IgD-negative memory B cell (primary cell): Measurements from ENCODE around the gene MISP. TPM values are rescaled to one million over a fixed set of nuclear protein-coding genes. Genes with fewer than 3 reads are reported as not detected.
"Not testable (repeated sequence)": the region's sequence is repeated elsewhere in the genome, so short reads cannot be mapped to it uniquely, and the experiment has no call there.

ENCODE experiments used
- H3K27ac Mint-ChIP-seq, 3 donors: one replicate each; pipeline ENCODE4 v1.8.0; 2020 to 2022; ENCODE audit warnings: mild to moderate bottlenecking in 3 of 3, mixed read lengths in 3 of 3, moderate library complexity in 1 of 3
- H3K27me3 Mint-ChIP-seq: one replicate; pipeline ENCODE4 v1.8.0; 2021; ENCODE audit warnings: mixed read lengths
- H3K36me3 Mint-ChIP-seq: one replicate; pipeline ENCODE4 v1.8.0; 2020; ENCODE audit warnings: mild to moderate bottlenecking, mixed read lengths
- H3K4me1 Mint-ChIP-seq, 3 donors: one replicate each; pipeline ENCODE4 v1.8.0; 2020 to 2022; ENCODE audit warnings: mixed read lengths in 3 of 3, mild to moderate bottlenecking in 1 of 3
- H3K4me3 Mint-ChIP-seq, 4 donors: one replicate each; pipeline ENCODE4 v1.8.0; 2020 to 2022; ENCODE audit warnings: mild to moderate bottlenecking in 4 of 4, mixed read lengths in 4 of 4, moderate library complexity in 3 of 4
- H3K9me3 Mint-ChIP-seq, 3 donors: one replicate each; pipeline ENCODE4 v1.8.0; 2020 to 2021; ENCODE audit warnings: mixed read lengths in 3 of 3, mild to moderate bottlenecking in 1 of 3
- polyA plus RNA-seq: library from polyadenylated mRNA; unstranded; fragments of 300-500 nt; fragmentation: Illumina TruSeq; gene quantifications from one replicate; pipeline ENCODE4 v1.2.3, GENCODE V29; 2021

The MISP gene
- polyA plus RNA-seq, 1 donor from 2014 or later: not detected

DNA sequence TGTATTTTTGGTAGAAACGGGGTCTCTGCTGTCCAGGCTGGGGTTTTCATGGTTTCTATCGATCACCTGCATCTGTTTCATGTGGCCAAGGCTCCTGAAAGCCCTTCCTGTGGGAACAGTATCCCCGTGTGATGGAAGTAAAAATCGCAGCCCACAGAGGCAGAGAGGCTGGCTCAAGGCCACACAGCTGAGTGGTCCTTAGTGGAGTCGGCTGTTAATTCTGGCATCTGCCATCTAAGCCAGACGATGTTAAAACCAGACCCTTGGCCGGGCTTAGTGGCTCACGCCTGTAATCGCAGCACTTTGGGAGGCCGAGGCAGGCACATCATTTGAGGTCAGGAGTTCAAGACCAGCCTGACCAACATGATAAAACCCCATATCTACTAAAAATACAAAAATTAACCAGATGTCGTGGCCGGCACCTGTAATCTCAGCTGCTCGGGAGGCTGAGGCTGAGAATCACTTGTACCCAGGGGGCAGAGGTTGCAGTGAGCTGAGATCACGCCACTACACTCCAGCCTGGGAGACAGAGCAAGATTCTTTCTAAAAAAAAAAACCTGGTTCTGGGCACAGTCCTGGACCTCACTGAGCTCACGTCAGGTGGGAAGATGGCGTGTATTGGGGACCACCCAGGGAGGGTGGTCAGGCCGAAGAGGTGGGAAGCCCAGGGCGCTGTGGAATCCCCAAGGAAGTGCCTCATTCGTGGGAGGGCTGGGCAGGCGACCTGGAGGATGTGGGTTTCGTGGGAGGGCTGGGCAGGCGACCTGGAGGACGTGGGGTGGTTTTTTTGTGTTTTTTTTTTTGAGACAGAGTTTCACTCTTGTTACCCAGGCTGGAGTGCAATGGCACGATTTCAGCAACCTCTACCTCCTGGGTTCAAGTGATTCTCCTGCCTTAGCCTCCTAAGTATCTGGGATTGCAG, 18.5 kb upstream of the MISP start:
- H3K27ac Mint-ChIP-seq: peak overlapping the region in 1 of 3 donors; percentile 46
- peaks cover 8% of the 10 kb centered on the region for H3K27me3 Mint-ChIP-seq
- H3K9me3 Mint-ChIP-seq: no peaks in the 10 kb centered on the region
- H3K4me3 Mint-ChIP-seq: peak overlapping the region in 1 of 4 donors; percentile 54
- peaks cover 2% of the 10 kb centered on the region for H3K36me3 Mint-ChIP-seq
- peaks cover 5 to 7% (median 5%) of the 10 kb centered on the region in 3 donors for H3K4me1 Mint-ChIP-seq

DNA sequence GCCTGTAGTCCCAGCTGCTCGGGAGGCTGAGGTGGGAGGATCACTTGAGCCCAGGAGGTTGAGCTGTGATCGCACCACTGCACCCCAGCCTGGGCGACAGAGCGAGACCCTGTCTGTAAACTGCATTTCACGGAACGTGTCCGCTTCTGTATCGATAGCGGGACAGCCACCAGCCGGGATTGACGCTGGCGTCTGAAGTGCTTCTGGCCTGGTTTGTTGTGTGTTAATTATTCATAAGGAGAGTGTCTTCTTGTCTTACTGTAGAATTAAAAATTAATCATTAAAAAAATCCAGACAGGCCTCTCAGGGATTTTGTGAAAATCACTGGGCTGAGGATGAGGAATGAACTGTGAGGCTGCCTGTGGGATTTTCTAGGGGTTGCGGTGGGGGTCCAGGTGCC, 16.2 kb upstream of the MISP start:
- peaks cover 9% of the 10 kb centered on the region for H3K27me3 Mint-ChIP-seq
- H3K4me3 Mint-ChIP-seq: no peak overlapping the region
- H3K36me3 Mint-ChIP-seq: peaks cover 2% of the 10 kb centered on the region
- H3K9me3 Mint-ChIP-seq: no peaks in the 10 kb centered on the region
- H3K4me1 Mint-ChIP-seq: peaks cover 5 to 6% (median 5%) of the 10 kb centered on the region in 3 donors
- no peak overlapping the region for H3K27ac Mint-ChIP-seq

DNA sequence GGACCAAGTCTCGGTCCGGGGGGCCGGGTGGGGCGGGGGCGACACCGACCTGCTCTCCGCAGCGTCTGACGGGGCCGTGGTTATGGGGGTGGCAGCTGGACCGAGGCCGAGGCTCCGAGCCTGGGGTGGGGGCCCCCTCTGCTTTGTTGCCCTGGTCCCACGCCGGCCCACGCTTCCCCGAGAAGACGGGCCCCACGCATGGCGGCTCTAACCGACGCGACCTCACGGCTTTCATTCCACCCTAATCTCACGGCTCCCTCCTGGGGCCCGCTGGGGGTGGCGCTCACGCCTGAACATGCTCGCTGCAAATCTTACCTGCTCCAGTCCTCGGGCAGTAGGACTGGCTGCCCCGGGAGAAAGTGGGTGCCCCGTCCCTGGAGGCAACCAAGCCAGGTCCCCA, 14.8 kb upstream of the MISP start:
- peaks cover 5 to 6% (median 5%) of the 10 kb centered on the region in 3 donors for H3K4me1 Mint-ChIP-seq
- peaks cover 12% of the 10 kb centered on the region for H3K27me3 Mint-ChIP-seq
- H3K9me3 Mint-ChIP-seq: no peaks in the 10 kb centered on the region
- H3K27ac Mint-ChIP-seq: no peak overlapping the region
- peaks cover 2% of the 10 kb centered on the region for H3K36me3 Mint-ChIP-seq
- H3K4me3 Mint-ChIP-seq: no peak overlapping the region

DNA sequence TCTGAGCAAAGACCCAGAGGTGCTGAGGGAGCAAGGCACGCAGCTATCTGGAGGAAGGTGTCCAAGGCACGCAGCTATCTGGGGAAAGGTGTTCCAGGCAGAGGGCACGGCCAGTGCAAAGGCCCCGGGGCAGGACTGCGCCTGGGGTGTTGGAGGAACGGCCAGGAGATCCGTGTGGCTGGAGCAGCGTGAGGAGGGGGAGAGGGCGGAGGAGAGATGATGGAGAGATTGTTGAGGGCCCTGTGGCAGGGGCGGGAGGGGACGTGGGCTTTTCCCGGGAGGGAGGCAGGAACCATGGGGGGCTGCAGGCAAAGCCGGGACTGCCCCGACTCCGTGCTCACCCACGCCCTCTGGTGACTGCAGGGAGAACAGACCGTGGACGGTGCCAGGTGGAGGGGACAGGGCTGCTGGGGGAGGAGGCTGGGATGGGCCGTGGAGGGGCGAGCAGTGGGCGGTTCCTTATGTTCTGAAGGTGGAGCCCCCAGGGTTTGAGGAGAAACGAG, 13.3 kb upstream of the MISP start:
- no peaks in the 10 kb centered on the region for H3K9me3 Mint-ChIP-seq
- peaks cover 2% of the 10 kb centered on the region for H3K36me3 Mint-ChIP-seq
- peak overlapping the region in 1 of 3 donors; percentile 71 for H3K27ac Mint-ChIP-seq
- H3K4me1 Mint-ChIP-seq: peaks cover 5 to 6% (median 5%) of the 10 kb centered on the region in 3 donors
- H3K4me3 Mint-ChIP-seq: no peak overlapping the region
- peaks cover 12% of the 10 kb centered on the region for H3K27me3 Mint-ChIP-seq

DNA sequence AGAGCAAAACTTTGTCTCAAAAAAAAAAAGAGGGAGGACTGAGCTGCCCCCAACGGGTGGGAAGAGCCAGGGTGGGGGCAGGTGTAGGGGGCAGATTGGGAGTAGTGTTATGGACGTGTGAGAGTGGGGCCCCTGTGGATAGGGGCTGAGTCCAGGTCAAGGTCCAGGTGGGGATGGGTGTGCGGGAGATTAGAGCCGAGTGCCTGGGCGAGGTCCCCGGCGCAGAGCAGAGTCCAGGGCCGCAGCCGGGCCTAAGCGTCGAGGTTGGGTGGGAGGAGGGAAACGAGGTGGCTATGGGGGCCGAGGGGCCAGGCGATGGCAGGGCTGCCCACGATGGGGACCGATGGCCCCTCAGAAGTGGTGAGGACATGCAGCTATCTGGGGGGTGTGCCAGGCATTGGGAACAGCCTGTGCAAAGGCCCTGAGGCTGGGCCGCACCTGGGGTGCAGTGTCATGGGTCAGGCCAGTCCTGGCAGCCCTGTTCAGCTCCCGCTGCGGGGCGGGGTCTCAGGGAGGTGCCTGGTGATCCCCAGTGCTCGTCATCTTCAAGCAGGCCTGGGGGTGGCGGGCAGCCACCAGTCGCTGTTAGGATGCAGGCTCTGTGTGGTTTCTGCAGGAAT, 12.3 kb upstream of the MISP start:
- H3K36me3 Mint-ChIP-seq: peaks cover 2% of the 10 kb centered on the region
- peaks cover 6 to 12% (median 7%) of the 10 kb centered on the region in 3 donors for H3K4me1 Mint-ChIP-seq
- H3K4me3 Mint-ChIP-seq: no peak overlapping the region
- H3K27me3 Mint-ChIP-seq: peaks cover 9% of the 10 kb centered on the region
- H3K27ac Mint-ChIP-seq: peak overlapping the region in 1 of 3 donors; percentile 16
- H3K9me3 Mint-ChIP-seq: no peaks in the 10 kb centered on the region

DNA sequence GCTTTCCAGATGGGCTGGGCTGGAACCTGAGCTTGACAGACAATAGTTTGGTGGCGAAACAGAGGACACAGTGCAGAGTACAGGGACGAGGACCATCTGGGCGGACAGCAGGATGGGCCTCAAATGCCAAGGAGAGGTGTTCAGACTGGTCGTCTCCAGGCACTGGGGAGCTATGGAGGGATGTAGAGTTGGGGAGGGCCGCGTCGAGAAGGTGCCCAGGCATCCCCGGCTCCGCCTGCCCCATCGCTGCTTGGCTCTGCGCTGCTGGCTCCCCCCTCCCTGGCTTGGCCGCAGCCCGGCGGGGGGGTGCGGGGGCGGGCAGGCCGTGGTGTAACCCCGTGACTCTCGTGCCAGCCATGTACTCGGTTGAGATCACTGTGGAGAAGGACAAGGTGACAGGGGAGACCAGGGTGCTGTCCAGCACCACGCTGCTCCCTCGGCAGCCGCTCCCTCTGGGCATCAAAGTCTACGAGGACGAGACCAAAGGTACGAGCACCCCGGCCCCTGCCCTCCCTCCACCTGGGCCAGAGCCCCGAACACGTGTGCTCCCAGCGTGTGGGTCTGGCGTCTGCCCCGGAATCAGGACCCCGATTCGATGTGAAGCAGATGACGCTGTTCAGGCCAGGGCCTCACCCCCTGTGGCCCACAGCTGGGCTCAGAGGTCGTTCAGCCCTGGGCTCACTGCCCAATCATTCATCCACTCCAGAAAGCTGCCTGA, 10.8 kb upstream of the MISP start:
- H3K4me3 Mint-ChIP-seq: no peak overlapping the region
- H3K4me1 Mint-ChIP-seq: peaks cover 2 to 7% (median 5%) of the 10 kb centered on the region in 3 donors
- H3K27ac Mint-ChIP-seq: no peak overlapping the region
- peaks cover 6% of the 10 kb centered on the region for H3K27me3 Mint-ChIP-seq
- H3K9me3 Mint-ChIP-seq: no peaks in the 10 kb centered on the region
- H3K36me3 Mint-ChIP-seq: no peaks in the 10 kb centered on the region

DNA sequence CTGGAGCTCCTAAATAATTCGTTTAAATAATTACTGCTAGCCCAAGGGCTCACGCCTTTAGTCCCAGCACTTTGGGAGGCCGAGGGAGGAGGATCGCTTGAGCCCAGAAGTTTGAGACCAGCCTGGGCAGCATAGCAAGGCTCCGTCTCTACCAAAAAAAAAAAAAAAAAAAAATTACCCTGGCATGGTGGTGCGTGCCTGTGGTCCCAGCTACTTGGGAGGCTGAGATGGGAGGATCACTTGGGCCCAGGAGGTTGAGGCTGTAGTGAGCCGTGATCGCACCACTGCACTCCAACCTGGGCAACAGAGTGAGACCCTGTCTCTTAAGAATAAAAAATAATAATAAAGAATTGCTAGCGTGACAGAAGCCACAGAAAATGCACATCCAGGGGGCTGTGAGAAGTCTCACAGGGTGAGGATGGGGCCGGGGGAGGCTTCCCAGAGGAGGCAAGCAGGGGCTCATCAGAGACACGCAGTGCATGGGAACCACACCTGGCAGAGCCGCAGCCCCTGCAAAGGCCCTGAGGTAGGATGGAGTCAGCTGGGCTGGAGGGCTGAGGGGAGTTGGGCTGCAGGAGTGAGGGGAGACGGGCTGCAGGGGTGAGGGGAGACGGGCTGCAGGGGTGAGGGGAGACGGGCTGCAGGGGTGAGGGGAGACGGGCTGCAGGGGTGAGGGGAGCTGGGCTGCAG, 10.0 kb upstream of the MISP start:
- H3K9me3 Mint-ChIP-seq, H3K27me3 Mint-ChIP-seq, H3K4me1 Mint-ChIP-seq, H3K36me3 Mint-ChIP-seq: not testable (repeated sequence)
- H3K4me3 Mint-ChIP-seq: peak overlapping the region in 1 of 4 donors; percentile 51
- H3K27ac Mint-ChIP-seq: peak overlapping the region in 1 of 3 donors; percentile 39

DNA sequence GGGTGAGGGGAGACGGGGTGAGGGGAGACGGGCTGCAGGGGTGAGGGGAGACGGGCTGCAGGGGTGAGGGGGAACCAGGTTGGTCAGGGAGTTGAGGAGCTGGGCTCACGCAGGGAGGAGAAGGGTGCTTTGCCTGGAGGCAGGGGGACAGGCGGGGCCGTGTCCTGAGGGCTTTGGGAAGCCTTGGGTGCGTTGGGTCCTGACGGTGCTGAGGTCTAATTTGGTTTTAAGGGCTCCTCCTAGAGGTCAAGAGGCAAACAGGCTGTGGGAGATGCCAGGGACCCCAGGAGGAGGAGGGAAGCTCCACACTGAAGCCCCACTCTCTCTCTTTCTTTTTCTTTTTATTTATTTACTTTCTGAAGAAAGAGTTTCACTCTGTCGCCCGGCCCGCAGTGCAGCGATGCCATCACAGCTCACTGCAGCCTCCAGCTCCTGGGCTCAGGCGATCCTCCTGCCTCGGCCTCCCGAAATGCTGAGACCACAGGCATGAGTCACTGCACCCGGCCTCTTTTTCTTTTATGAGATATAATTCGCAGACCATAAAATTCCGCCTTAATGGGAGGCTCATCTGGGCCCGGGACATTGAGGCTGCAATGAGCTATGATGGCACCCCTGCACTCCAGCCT, 9.3 kb upstream of the MISP start:
- Mint-ChIP-seq H3K27me3 (peaks cover 6% of the 10 kb centered on the region), H3K27ac (peak overlapping the region in 1 of 3 donors; percentile 31), H3K4me3 (peak overlapping the region in 1 of 4 donors; percentile 47), H3K9me3 (no peaks in the 10 kb centered on the region), H3K36me3 (no peaks in the 10 kb centered on the region), H3K4me1 (peaks cover 2 to 7% (median 5%) of the 10 kb centered on the region in 3 donors)

DNA sequence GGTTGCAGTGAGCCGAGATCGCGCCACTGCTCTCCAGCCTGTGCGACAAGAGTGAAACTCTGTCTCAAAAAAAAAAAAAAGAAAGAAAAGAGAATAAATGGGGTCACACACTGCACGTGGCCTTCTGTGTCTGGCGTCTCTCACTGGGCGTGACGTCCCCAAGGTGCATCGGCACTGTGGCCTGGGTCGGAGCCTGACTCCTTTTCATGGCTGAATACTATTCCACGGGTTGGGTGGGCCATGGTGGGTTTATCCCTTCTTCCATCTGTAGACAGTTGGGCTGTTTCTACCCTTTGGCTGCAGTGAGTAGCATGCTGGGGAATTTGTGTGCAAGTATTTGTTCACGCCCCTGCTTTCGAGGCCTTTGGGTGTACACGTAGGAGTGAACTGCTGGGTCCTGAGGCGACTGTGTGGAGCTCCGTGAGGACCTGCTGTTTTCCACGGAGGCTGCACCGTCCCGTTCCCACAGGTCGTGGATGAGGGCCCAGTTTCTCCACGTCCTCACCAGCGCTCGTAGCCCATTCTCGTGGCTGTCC, 8.3 kb upstream of the MISP start:
- Mint-ChIP-seq H3K27ac (no peak overlapping the region), H3K4me1 (peaks cover 0 to 7% (median 3%) of the 10 kb centered on the region in 3 donors), H3K27me3 (peaks cover 4% of the 10 kb centered on the region), H3K36me3 (no peaks in the 10 kb centered on the region), H3K4me3 (peak overlapping the region in 1 of 4 donors; percentile 17), H3K9me3 (no peaks in the 10 kb centered on the region)

DNA sequence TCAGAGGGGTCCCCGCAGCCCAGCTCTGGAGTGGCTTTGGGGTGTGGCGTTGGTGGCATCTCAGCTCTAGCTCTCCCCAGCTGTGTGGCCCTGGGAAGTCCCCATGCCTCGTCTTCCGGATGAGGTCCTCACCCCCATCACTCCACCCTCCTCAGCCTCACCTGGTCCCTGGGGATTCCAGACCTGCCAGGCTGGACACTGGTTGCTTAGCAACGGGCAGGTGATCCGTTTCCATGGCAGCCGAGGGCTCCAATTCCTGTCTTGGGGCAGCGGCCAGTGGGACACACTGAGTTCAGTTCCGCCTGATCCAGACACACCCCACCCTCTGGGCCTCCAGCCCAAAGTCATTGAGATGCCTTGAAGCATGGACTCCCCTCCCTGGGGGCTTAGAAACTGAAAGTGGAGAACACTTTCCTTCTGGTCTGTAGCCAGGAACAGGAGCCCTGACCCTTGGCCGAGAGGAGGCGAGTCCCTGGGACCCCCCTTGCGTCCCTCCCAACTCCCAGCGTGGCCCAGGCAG, 7.7 kb upstream of the MISP start:
- Mint-ChIP-seq H3K36me3 (no peaks in the 10 kb centered on the region), H3K27me3 (peaks cover 4% of the 10 kb centered on the region), H3K27ac (peak overlapping the region; percentile 83 to 92 (median 83)), H3K4me3 (peak overlapping the region in 2 of 4 donors; percentile 18 to 27), H3K9me3 (no peaks in the 10 kb centered on the region), H3K4me1 (peaks cover 0 to 7% (median 3%) of the 10 kb centered on the region in 3 donors)

DNA sequence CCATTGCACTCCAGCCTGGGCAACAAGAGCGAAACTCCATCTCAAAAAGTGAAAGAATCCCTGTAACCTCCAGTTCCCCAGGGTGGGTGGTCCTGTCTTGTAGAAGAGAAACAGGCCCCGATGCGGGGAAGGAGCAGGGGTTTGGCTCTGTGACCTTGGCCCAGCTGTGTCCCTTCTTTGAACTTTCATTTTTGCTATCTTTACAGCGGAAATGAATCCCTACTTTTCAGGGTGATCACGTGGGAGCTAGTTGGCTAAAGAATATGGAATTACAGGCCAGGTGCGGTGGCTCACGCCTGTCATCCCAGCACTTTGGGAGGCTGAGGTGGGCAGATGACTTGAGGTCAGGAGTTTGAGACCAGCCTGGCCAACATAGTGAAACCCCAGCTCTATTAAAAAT, 5.8 kb upstream of the MISP start:
- H3K4me3 Mint-ChIP-seq, H3K9me3 Mint-ChIP-seq, H3K27ac Mint-ChIP-seq, H3K4me1 Mint-ChIP-seq, H3K27me3 Mint-ChIP-seq, H3K36me3 Mint-ChIP-seq: not testable (repeated sequence)

DNA sequence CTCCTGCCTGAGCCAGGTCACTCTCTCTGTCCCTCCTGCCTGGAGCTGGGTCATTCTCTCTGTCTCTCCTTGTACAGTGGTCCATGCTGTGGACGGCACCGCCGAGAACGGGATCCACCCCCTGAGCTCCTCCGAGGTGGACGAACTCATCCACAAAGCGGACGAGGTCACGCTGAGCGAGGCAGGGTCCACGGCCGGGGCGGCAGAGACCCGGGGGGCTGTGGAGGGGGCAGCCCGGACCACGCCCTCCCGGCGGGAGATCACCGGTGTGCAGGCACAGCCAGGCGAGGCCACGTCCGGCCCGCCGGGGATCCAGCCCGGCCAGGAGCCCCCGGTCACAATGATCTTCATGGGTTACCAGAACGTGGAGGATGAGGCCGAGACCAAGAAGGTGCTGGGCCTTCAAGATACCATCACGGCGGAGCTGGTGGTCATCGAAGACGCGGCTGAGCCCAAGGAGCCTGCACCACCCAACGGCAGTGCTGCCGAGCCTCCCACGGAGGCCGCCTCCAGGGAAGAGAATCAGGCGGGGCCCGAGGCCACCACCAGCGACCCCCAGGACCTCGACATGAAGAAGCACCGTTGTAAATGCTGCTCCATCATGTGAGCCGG, 4.6 kb upstream of the MISP start:
- peaks cover 0 to 7% (median 3%) of the 10 kb centered on the region in 3 donors for H3K4me1 Mint-ChIP-seq
- no peak overlapping the region for H3K27ac Mint-ChIP-seq

DNA sequence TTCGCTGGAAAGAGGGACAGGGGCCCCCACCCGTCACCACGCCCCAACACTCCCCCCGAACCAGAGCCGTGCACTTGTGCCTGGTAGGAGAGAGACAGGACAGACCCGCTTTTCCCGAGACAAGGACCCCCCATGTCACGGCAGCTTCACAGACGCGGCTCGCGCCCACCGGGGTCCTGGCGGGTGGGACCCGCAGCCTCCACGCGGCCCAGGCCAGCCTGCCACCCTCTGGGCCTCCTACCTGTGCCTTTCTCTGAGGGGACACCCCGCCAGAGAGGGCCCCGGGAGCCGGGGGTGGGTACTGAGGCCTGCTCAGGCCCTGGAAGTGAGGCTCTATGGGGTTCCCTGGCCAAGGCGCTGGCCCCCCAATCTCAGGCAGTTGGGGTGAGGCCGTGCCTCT, 4.0 kb upstream of the MISP start:
- H3K27me3 Mint-ChIP-seq: no peaks in the 10 kb centered on the region
- no peak overlapping the region for H3K27ac Mint-ChIP-seq
- H3K36me3 Mint-ChIP-seq: no peaks in the 10 kb centered on the region
- no peak overlapping the region for H3K4me3 Mint-ChIP-seq
- H3K4me1 Mint-ChIP-seq: peaks cover 0 to 7% (median 3%) of the 10 kb centered on the region in 3 donors
- H3K9me3 Mint-ChIP-seq: no peaks in the 10 kb centered on the region

More for the DNA sequence above, 4.6 kb upstream of the MISP start:
- H3K4me3 Mint-ChIP-seq: no peak overlapping the region
- no peaks in the 10 kb centered on the region for H3K9me3 Mint-ChIP-seq
- H3K27me3 Mint-ChIP-seq: no peaks in the 10 kb centered on the region
- no peaks in the 10 kb centered on the region for H3K36me3 Mint-ChIP-seq
